K562 (cell line): ENCODE results near the gene HPN. TPM values are rescaled to one million over a fixed set of nuclear protein-coding genes. Genes with fewer than 3 reads are reported as not detected.
A peak's percentile ranks its signal among the peaks of the same experiment; 100 is the strongest.

ENCODE experiments used
- ATAC-seq: fragments of 200-7000 bp; cut with Tn5 transposase; 3 replicates; pipeline ENCODE4 v1.9.1; 2020; ENCODE audit warnings: moderate library complexity
- BruUV-seq: library from RNA; stranded (reverse); fragments of 400-500 nt; replicated peaks from 2 replicates; lab custom pipeline; 2021; lab: Mats Ljungman, UMichigan
- CTCF ChIA-PET: fragments of 300-600 bp; formaldehyde crosslinking; extraction: SDS; loops from one replicate; lab custom pipeline; 2021; ENCODE audit warnings: low intra/inter-chr PET ratio; lab: Yijun Ruan, JAX
- POLR2A ChIA-PET: fragments of 300-600, 350-650 bp; sonication (Branson Sonifier 250); formaldehyde crosslinking; extraction: SDS; loops from one replicate; lab custom pipeline; 2021; ENCODE audit warnings: antibody characterized with exemption, inconsistent platforms; lab: Yijun Ruan, JAX
- DNase-seq, 4 experiments: peaks; one replicate each; pipeline versions ENCODE4 v3.0.0 to v3.0.0-alpha.2; 2011 to 2018; ENCODE audit warnings: low spot score in 3 of 4, mixed read lengths in 3 of 4; ENCODE audit errors: extremely low read depth in 1 of 4
- FAIRE-seq: peaks from 2 replicates; lab custom pipeline; 2011; peaks lifted over from hg19 to GRCh38; lab: Jason Lieb, UNC
- H2AFZ ChIP-seq: 2 replicates; pipeline ENCODE4 v1.6.0; 2011; ENCODE audit warnings: low read depth, low read length, control low read depth, inconsistent platforms
- H3K27ac ChIP-seq: fragments of 200-600 bp; 3 replicates; pipeline ENCODE4 v1.8.0; 2011; ENCODE audit warnings: low read depth, mild to moderate bottlenecking, control low read depth, inconsistent platforms, low read length, moderate library complexity, mixed read lengths; ENCODE audit errors: extremely low read depth
- H3K27me3 ChIP-seq, 2 experiments: fragments of 300-600 bp in 1 of 2; 2 replicates in 1 of 2; 3 replicates in 1 of 2; pipeline versions ENCODE4 v1.6.0 to v1.8.0; 2011; ENCODE audit warnings: inconsistent platforms in 2 of 2, low read length in 2 of 2, mild to moderate bottlenecking in 1 of 2, mixed read lengths in 1 of 2, moderate library complexity in 1 of 2; ENCODE audit not compliant: control insufficient read depth in 2 of 2, insufficient read depth in 2 of 2
- H3K36me3 ChIP-seq: fragments of 300-600 bp; 3 replicates; pipeline ENCODE4 v1.8.0; 2011; ENCODE audit warnings: mild to moderate bottlenecking, low read length, inconsistent platforms; ENCODE audit not compliant: control insufficient read depth, insufficient read depth
- H3K4me1 ChIP-seq, 2 experiments: fragments of 200-600 bp in 1 of 2; replicated peaks in 1 of 2; 2 replicates in 1 of 2; 3 replicates in 1 of 2; pipeline versions ENCODE4 v1.5.1 to v1.8.0; 2011; ENCODE audit warnings: inconsistent platforms in 2 of 2, low read length in 2 of 2, mild to moderate bottlenecking in 1 of 2, mixed read lengths in 1 of 2, moderate library complexity in 1 of 2; ENCODE audit not compliant: control insufficient read depth in 2 of 2, insufficient read depth in 2 of 2
- H3K4me2 ChIP-seq: 2 replicates; pipeline ENCODE4 v1.6.1; 2011; ENCODE audit warnings: low read length, control low read depth, inconsistent platforms, mixed read lengths; ENCODE audit not compliant: insufficient read depth
- H3K4me3 ChIP-seq: fragments of 200-600 bp; sonication (generic), shearing (Covaris generic); 2 replicates; pipeline ENCODE4 v1.5.1; 2016; ENCODE audit warnings: control low read depth, inconsistent platforms
- H3K79me2 ChIP-seq: fragments of 200-600 bp; 3 replicates; pipeline ENCODE4 v1.8.0; 2011; ENCODE audit warnings: low read length, inconsistent platforms; ENCODE audit not compliant: control insufficient read depth, insufficient read depth
- H3K9ac ChIP-seq, 2 experiments: 2 replicates each; pipeline versions ENCODE4 v1.6.0 to v1.6.1; 2011; ENCODE audit warnings: low read depth in 2 of 2, low read length in 2 of 2, control low read depth in 1 of 2, inconsistent platforms in 1 of 2, mild to moderate bottlenecking in 1 of 2, mixed read lengths in 1 of 2; ENCODE audit not compliant: insufficient read depth in 1 of 2
- H3K9me1 ChIP-seq: one replicate; pipeline ENCODE4 v1.6.0; 2011; ENCODE audit warnings: inconsistent platforms, mild to moderate bottlenecking, low read length, moderate library complexity; ENCODE audit not compliant: control insufficient read depth, insufficient read depth
- H3K9me3 ChIP-seq: replicated peaks from 2 replicates; pipeline ENCODE4 v1.5.1; 2011; ENCODE audit warnings: low read depth, low read length, inconsistent platforms; ENCODE audit not compliant: control insufficient read depth, insufficient read depth
- H4K20me1 ChIP-seq: replicated peaks from 2 replicates; pipeline ENCODE4 v1.6.1; 2011; ENCODE audit warnings: low read length, inconsistent platforms, mixed read lengths; ENCODE audit not compliant: control insufficient read depth, insufficient read depth
- BRCA1 ChIP-seq, 2 experiments: fragments of 450-650 bp in 1 of 2; sonication (generic) in 1 of 2; formaldehyde crosslinking in 1 of 2; IDR thresholded peaks; 2 replicates each; pipeline versions ENCODE4 v1.5.0 to v1.6.1; 2017 to 2020; ENCODE audit warnings: mild to moderate bottlenecking in 1 of 2, missing genetic modification reagents in 1 of 2
- CBFA2T2 ChIP-seq: fragments of 450-650 bp; conservative IDR thresholded peaks from 2 replicates; pipeline ENCODE4 v1.6.1; 2017; ENCODE audit warnings: mild to moderate bottlenecking
- FIP1L1 ChIP-seq: fragments of 200-400 bp; formaldehyde crosslinking; IDR thresholded peaks from 2 replicates; pipeline ENCODE4 v1.6.1; 2018; ENCODE audit warnings: mild to moderate bottlenecking, low read depth, low read length; ENCODE audit not compliant: poor library complexity, severe bottlenecking
- MIER1 ChIP-seq: fragments of 450-650 bp; IDR thresholded peaks from 2 replicates; pipeline ENCODE4 v1.6.1; 2016; ENCODE audit warnings: antibody characterized with exemption, mild to moderate bottlenecking, low read depth
- NUFIP1 ChIP-seq: fragments of 450-650 bp; IDR thresholded peaks from 2 replicates; pipeline ENCODE4 v1.6.1; 2018; ENCODE audit not compliant: partially characterized antibody
- PURB ChIP-seq: sonication (generic); formaldehyde crosslinking; IDR thresholded peaks from 2 replicates; pipeline ENCODE4 v1.9.0; 2021; ENCODE audit warnings: low read depth, mild to moderate bottlenecking, missing genetic modification reagents
- RBBP5 ChIP-seq: fragments of 200-600 bp; sonication (generic); IDR thresholded peaks from 2 replicates; pipeline ENCODE4 v1.6.1; 2012; ENCODE audit warnings: borderline replicate concordance, mild to moderate bottlenecking, low read length, control low read depth, inconsistent platforms; ENCODE audit not compliant: insufficient read depth, poor library complexity, severe bottlenecking
- TCF7 ChIP-seq: sonication (generic); IDR thresholded peaks from 2 replicates; pipeline ENCODE4 v1.6.1; 2016; ENCODE audit warnings: antibody characterized with exemption, borderline replicate concordance
- ZC3H8 ChIP-seq: fragments of 450-650 bp; IDR thresholded peaks from 2 replicates; pipeline ENCODE4 v1.6.1; 2017
- ZFX ChIP-seq: sonication (generic); formaldehyde crosslinking; IDR thresholded peaks from 2 replicates; pipeline ENCODE4 v1.8.0; 2022; ENCODE audit warnings: mild to moderate bottlenecking, missing genetic modification reagents, moderate library complexity
- ZNF24 ChIP-seq: fragments of 450-650 bp; IDR thresholded peaks from 2 replicates; pipeline ENCODE4 v1.6.1; 2016
- ZNF324 ChIP-seq: fragments of 250-450 bp; sonication (Bioruptor Pico); IDR thresholded peaks from 2 replicates; pipeline ENCODE4 v1.4.0; 2020; ENCODE audit warnings: mild to moderate bottlenecking
- WGBS: fragments of 100-300 bp; shearing (Covaris generic); methylation state at CpG from one replicate; pipeline ENCODE4 v1.1.6; 2016; ENCODE audit warnings: low coverage, mixed read lengths; ENCODE audit not compliant: insufficient coverage; ENCODE audit errors: missing lambda C conversion rate; 5-methylcytosine and 5-hydroxymethylcytosine counted together
- in situ Hi-C: fragments of 300-500 bp; cut with MboI; formaldehyde crosslinking; loops from 4 replicates; pipeline ENCODE4 v1.15.0; 2018; ENCODE audit warnings: inconsistent platforms, mixed read lengths
- intact Hi-C: fragments of 100-400 bp; cut with micrococcal nuclease; formaldehyde crosslinking; loops from 2 replicates; pipeline ENCODE4 v1.14.2; 2022
- polyA plus RNA-seq, 8 experiments: library from polyadenylated mRNA; depleted of rRNA in 4 of 8; stranded (reverse) in 5 of 8; unstranded in 3 of 8; fragments of >200 nt; fragmentation: Nextera tagmentation in 2 of 8; fragmentation: Illumina TruSeq in 1 of 8; extraction: Ambion mirVana in 2 of 8; extraction: Trizol in 1 of 8; gene quantifications; 2 replicates each; pipeline versions ENCODE4 v1.2.1 to v1.2.3, GENCODE V29; 2011 to 2014; ENCODE audit warnings: inconsistent platforms in 1 of 8, missing spikeins in 1 of 8
- total RNA-seq, 7 experiments: library from RNA; depleted of rRNA in 6 of 7; stranded (reverse); fragments of >200 nt in 6 of 7; fragmentation: Illumina TruSeq in 2 of 7; extraction: Trizol in 2 of 7; gene quantifications; 2 replicates each; pipeline versions ENCODE4 v1.2.1 to v1.2.3, GENCODE V29; 2011 to 2021; ENCODE audit warnings: low replicate concordance in 1 of 7
- TF ChIP-seq, protein P1 (sequence below): sonication (generic); formaldehyde crosslinking; IDR thresholded peaks from 2 replicates; pipeline ENCODE4 v1.8.0; 2022; ENCODE audit warnings: missing genetic modification reagents, mild to moderate bottlenecking, borderline replicate concordance
- TF ChIP-seq, protein P2 (sequence below): fragments of 450-650 bp; IDR thresholded peaks from 2 replicates; pipeline ENCODE4 v1.6.1; 2016; ENCODE audit warnings: mild to moderate bottlenecking
- TF ChIP-seq, protein P3 (sequence below), 2 experiments: IDR thresholded peaks; 2 replicates each; pipeline ENCODE4 v1.6.1; 2011; ENCODE audit warnings: borderline replicate concordance in 1 of 2, control low read depth in 1 of 2, low read depth in 1 of 2, low read length in 1 of 2, mild to moderate bottlenecking in 1 of 2, mixed read lengths in 1 of 2, moderate library complexity in 1 of 2; ENCODE audit not compliant: insufficient read depth in 1 of 2, insufficient read length in 1 of 2, poor library complexity in 1 of 2, severe bottlenecking in 1 of 2; ENCODE audit errors: extremely low read depth in 1 of 2
- TF ChIP-seq, protein P4 (sequence below): fragments of 450-650 bp; formaldehyde crosslinking; IDR thresholded peaks from 2 replicates; pipeline ENCODE4 v1.4.0; 2020; ENCODE audit warnings: mild to moderate bottlenecking, moderate library complexity

Gene HPN
- total and polyA plus RNA-seq, 9 of the 15 experiments (the other 6 are each of a cell fraction or from before 2014, with no cell fraction given), result 0.10 to 0.20 TPM; not detected in 7

DNA sequence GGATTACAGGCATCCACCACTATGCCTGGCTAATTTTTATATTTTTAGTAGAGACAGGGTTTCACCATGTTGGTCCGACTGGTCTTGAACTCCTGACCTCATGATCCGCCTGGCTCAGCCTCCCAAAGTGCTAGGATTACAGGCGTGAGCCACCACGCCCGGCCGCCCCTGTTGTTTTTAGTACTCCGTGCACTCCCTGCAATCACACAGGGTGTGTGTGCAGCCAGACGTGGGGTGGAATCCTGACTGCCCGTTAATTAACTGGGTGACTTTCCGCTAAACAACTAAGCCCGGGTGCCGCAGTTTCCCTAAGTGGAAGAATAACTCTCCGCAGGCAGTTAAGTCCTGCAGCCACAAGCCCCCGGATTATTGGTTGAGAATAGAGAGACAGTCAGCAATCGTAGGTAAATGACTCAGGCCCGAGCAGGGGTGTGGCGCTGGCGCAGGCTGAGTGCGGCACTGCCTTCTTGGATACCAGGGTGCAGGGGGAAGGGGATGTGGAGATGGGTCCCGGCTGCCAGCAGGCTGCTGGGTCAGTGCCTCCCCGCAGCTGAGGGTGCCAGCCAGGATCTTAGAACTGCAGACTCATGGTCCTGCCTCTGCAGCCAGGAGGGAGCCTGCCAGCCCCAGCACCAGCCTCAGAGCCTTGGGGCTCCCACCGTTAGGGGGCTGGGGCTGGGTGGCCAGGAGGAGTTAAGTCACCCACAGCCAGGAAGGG lies 68.0 kb downstream of the HPN start:
- Histone ChIP-seq H3K79me2 (no peaks in the 10 kb centered on the region), H2AFZ (peak overlapping the region; percentile 53; the same call in 1 of the 2 replicates), H3K4me3 (no peak overlapping the region), H3K4me1 (peaks cover 22 to 40% of the 10 kb centered on the region in 2 experiments), H3K9me1 (no peaks in the 10 kb centered on the region), H3K27ac (no peak overlapping the region), H3K27me3 (no peaks in the 10 kb centered on the region), H4K20me1 (no peaks in the 10 kb centered on the region), H3K36me3 (no peaks in the 10 kb centered on the region), H3K9me3 (peaks cover 7% of the 10 kb centered on the region), H3K4me2 (no peak overlapping the region), H3K9ac (0 out of 4 replicates have a peak overlapping the region, but pooled peaks of 1 of the 2 experiments have one; percentile 28)
- no peak for FAIRE-seq
- DNase-seq, result no peak
- TF ChIP-seq ZFX (no peak), ZNF324 (CRISPR knock-in tag) (no peak), ZNF24 (no peak), RBBP5 (no peak), CBFA2T2 (no peak), PURB (CRISPR knock-in tag) (no peak), FIP1L1 (no peak), NUFIP1 (no peak), ZC3H8 (no peak), MIER1 (no peak), TCF7 (no peak), BRCA1 (IDR thresholded peaks at IDR 0.05) (no peak), BRCA1 (CRISPR knock-in tag; IDR thresholded peaks at IDR 0.05) (no peak)
- TF ChIP-seq, protein P1, sequence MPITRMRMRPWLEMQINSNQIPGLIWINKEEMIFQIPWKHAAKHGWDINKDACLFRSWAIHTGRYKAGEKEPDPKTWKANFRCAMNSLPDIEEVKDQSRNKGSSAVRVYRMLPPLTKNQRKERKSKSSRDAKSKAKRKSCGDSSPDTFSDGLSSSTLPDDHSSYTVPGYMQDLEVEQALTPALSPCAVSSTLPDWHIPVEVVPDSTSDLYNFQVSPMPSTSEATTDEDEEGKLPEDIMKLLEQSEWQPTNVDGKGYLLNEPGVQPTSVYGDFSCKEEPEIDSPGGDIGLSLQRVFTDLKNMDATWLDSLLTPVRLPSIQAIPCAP (CRISPR knock-in tag), result no peak
- TF ChIP-seq, protein P2, sequence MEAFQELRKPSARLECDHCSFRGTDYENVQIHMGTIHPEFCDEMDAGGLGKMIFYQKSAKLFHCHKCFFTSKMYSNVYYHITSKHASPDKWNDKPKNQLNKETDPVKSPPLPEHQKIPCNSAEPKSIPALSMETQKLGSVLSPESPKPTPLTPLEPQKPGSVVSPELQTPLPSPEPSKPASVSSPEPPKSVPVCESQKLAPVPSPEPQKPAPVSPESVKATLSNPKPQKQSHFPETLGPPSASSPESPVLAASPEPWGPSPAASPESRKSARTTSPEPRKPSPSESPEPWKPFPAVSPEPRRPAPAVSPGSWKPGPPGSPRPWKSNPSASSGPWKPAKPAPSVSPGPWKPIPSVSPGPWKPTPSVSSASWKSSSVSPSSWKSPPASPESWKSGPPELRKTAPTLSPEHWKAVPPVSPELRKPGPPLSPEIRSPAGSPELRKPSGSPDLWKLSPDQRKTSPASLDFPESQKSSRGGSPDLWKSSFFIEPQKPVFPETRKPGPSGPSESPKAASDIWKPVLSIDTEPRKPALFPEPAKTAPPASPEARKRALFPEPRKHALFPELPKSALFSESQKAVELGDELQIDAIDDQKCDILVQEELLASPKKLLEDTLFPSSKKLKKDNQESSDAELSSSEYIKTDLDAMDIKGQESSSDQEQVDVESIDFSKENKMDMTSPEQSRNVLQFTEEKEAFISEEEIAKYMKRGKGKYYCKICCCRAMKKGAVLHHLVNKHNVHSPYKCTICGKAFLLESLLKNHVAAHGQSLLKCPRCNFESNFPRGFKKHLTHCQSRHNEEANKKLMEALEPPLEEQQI, result no peak
- TF ChIP-seq, protein P3, sequence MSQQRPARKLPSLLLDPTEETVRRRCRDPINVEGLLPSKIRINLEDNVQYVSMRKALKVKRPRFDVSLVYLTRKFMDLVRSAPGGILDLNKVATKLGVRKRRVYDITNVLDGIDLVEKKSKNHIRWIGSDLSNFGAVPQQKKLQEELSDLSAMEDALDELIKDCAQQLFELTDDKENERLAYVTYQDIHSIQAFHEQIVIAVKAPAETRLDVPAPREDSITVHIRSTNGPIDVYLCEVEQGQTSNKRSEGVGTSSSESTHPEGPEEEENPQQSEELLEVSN (IDR thresholded peaks at IDR 0.05; ENCODE audit: borderline replicate concordance in 1 of 2, extremely low read depth in 1 of 2, insufficient read depth in 1 of 2, insufficient read length in 1 of 2, low read depth in 1 of 2, low read length in 1 of 2, poor library complexity in 1 of 2, severe bottlenecking in 1 of 2), result no peak
- TF ChIP-seq, protein P4, sequence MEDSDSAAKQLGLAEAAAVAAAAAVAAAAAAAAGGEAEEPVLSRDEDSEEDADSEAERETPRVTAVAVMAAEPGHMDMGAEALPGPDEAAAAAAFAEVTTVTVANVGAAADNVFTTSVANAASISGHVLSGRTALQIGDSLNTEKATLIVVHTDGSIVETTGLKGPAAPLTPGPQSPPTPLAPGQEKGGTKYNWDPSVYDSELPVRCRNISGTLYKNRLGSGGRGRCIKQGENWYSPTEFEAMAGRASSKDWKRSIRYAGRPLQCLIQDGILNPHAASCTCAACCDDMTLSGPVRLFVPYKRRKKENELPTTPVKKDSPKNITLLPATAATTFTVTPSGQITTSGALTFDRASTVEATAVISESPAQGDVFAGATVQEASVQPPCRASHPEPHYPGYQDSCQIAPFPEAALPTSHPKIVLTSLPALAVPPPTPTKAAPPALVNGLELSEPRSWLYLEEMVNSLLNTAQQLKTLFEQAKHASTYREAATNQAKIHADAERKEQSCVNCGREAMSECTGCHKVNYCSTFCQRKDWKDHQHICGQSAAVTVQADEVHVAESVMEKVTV (CRISPR knock-in tag), result no peak
- ChIA-PET POLR2A (no interaction called here), CTCF (no interaction called here)
- WGBS, result 62% methylated on average over 18 of the region's 22 CpGs
- intact Hi-C loops (no loop called here), in situ Hi-C loops (no loop called here)
- no peak for ATAC-seq
- no TSS peak for BruUV-seq
